Psoas muscle (tissue), 8 donors: ENCODE data around the gene KCND3. TPM values are rescaled to one million over a fixed set of nuclear protein-coding genes. Genes with fewer than 3 reads are reported as not detected.
A peak's percentile ranks its signal among the peaks of the same experiment; 100 is the strongest.

Experiments
- ATAC-seq, 4 donors: fragments of 200-7000 bp; cut with Tn5 transposase; one replicate each; pipeline ENCODE4 v1.9.1; 2020; ENCODE audit warnings: moderate library complexity in 3 of 4, mild to moderate bottlenecking in 2 of 4
- DNase-seq, 2 donors: peaks; one replicate each; pipeline ENCODE4 v3.0.0-alpha.2; 2020
- H3K27ac ChIP-seq: fragments of 200-600 bp; one replicate; pipeline ENCODE4 v1.8.0; 2022
- H3K27me3 ChIP-seq, 3 donors: fragments of 200-600 bp in 1 of 3; one replicate each; pipeline versions ENCODE4 v1.6.1 to v1.8.0; 2013 to 2022; ENCODE audit warnings: low read length in 2 of 3, mild to moderate bottlenecking in 2 of 3, moderate library complexity in 1 of 3; ENCODE audit not compliant: insufficient read depth in 3 of 3
- H3K36me3 ChIP-seq, 2 donors: fragments of 200-600 bp in 1 of 2; one replicate each; pipeline versions ENCODE4 v1.6.1 to v1.8.0; 2013 to 2022; ENCODE audit warnings: low read depth in 1 of 2, mild to moderate bottlenecking in 1 of 2, moderate library complexity in 1 of 2; ENCODE audit not compliant: insufficient read depth in 1 of 2
- H3K4me1 ChIP-seq: fragments of 200-600 bp; one replicate; pipeline ENCODE4 v1.8.0; 2022
- H3K4me3 ChIP-seq: fragments of 200-600 bp; one replicate; pipeline ENCODE4 v1.8.0; 2022; ENCODE audit warnings: mild to moderate bottlenecking
- H3K9me3 ChIP-seq: fragments of 200-600 bp; one replicate; pipeline ENCODE4 v1.8.0; 2022
- WGBS, 3 donors: extraction: QIAGEN DNeasy Blood & Tissue Kit; methylation state at CpG; one replicate each; pipeline versions ENCODE4 v1.1.6 to v1.1.7; 2013; 5-methylcytosine and 5-hydroxymethylcytosine counted together
- intact Hi-C, 2 donors: fragments of 100-400 bp; cut with DNase I; formaldehyde crosslinking; loops; one replicate each; pipeline versions ENCODE4 v1.11.0 to v1.14.2; 2022
- polyA plus RNA-seq, 3 donors: library from polyadenylated mRNA; stranded (reverse); fragments of 200-250 nt; gene quantifications; one replicate each; pipeline ENCODE4 v1.2.3, GENCODE V29; 2013
- total RNA-seq, 4 donors: library from RNA; stranded (reverse); fragmentation: NEBNext Ultra II Directional in 2 of 4; extraction: Animal tissue kit (Norgen Biotek cat#: 25700) in 2 of 4; gene quantifications; one replicate each; pipeline versions ENCODE4 v1.2.1 to v1.2.4, GENCODE V29; 2021 to 2023
- TF ChIP-seq, protein P1 (sequence below): fragments of 200-600 bp; IDR thresholded peaks from one replicate; pipeline ENCODE4 v1.8.0; 2022; ENCODE audit warnings: antibody characterized with exemption
- donor health status: healthy with polysubstance abuse.
- donor health status: DM: no; HTN: no; CAD: no; lungs with moderate emphysema.
- donor health status: Bipolar disorder and iron deficiency.
- donor health status: healthy.
- donor health status: DM: yes; HTN: yes; CAD: no.
- donor health status: DM: no; HTN: no; CAD: no.
- donor health status: DM: no; HTN: no; CAD: no.
- donor health status: DM: yes; HTN: yes; CAD: no.

The KCND3 gene
- total and polyA plus RNA-seq, 7 donors, result 0.53 to 4.1 (median 1.3) TPM

DNA sequence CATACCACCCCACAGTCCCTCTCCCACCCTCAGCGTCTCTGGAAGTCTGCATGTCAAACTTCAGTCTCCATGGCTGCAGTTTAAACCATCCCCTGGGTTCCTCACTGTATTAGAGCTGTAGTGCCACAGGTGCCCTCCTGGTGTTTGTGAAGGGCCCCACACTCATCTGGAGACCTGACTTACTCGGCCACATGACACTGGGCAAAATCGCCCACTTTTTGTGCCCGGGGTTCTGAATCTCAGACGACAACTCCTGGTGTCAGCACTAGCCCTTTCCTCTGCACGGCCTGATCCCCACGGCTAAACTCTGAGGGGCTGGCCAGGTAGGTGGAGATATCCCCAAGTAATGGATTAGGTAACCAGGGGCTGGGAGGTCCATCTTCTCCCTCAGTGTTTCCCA lies 256.8 kb downstream of the KCND3 start:
- Histone ChIP-seq H3K9me3 (no peaks in the 10 kb centered on the region), H3K27me3 (no peaks in the 10 kb centered on the region), H3K4me1 (peaks cover 94% of the 10 kb centered on the region), H3K36me3 (peaks cover 0 to 14% of the 10 kb centered on the region in 2 donors), H3K27ac (peak overlapping the region; percentile 56), H3K4me3 (no peak overlapping the region)
- ATAC-seq (no peak), DNase-seq (no peak)
- 76 to 88% (median 80%) methylated on average over 7 of the region's 7 CpGs for WGBS, 3 donors
- intact Hi-C loops, result no loop called here
- TF ChIP-seq, protein P1, sequence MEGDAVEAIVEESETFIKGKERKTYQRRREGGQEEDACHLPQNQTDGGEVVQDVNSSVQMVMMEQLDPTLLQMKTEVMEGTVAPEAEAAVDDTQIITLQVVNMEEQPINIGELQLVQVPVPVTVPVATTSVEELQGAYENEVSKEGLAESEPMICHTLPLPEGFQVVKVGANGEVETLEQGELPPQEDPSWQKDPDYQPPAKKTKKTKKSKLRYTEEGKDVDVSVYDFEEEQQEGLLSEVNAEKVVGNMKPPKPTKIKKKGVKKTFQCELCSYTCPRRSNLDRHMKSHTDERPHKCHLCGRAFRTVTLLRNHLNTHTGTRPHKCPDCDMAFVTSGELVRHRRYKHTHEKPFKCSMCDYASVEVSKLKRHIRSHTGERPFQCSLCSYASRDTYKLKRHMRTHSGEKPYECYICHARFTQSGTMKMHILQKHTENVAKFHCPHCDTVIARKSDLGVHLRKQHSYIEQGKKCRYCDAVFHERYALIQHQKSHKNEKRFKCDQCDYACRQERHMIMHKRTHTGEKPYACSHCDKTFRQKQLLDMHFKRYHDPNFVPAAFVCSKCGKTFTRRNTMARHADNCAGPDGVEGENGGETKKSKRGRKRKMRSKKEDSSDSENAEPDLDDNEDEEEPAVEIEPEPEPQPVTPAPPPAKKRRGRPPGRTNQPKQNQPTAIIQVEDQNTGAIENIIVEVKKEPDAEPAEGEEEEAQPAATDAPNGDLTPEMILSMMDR, result no peak

DNA sequence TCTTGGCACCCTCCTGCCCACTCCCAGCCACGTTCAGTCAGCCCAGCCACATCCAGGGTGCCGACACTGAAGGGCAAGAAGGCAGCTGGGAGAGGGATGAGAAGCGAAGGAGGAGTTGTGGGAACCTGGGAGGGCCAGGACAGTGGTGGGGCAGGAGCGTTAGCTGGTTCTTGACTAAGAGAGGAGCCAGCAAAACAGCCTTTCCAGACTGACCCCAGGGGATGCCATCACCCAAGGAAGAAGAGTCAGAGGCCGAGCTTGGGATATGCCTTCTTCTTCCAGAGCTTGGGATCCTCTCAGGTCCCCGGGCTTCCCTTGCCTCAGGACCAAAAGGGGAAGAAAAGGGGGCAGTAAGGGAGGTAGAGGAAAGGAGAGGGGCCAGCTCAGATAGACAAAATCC lies 257.5 kb downstream of the KCND3 start:
- peak overlapping the region; percentile 41 for H3K27ac ChIP-seq
- H3K27me3 ChIP-seq, result no peaks in the 10 kb centered on the region
- H3K4me1 ChIP-seq, result peaks cover 87% of the 10 kb centered on the region
- no peaks in the 10 kb centered on the region for H3K9me3 ChIP-seq
- H3K36me3 ChIP-seq, result peaks cover 0 to 22% of the 10 kb centered on the region in 2 donors
- H3K4me3 ChIP-seq, result no peak overlapping the region
- no peak for DNase-seq
- TF ChIP-seq, protein P1, result no peak
- 70 to 76% (median 75%) methylated on average over 6 of the region's 6 CpGs for WGBS, 3 donors
- ATAC-seq, result no peak
- intact Hi-C loops, result no loop called here

DNA sequence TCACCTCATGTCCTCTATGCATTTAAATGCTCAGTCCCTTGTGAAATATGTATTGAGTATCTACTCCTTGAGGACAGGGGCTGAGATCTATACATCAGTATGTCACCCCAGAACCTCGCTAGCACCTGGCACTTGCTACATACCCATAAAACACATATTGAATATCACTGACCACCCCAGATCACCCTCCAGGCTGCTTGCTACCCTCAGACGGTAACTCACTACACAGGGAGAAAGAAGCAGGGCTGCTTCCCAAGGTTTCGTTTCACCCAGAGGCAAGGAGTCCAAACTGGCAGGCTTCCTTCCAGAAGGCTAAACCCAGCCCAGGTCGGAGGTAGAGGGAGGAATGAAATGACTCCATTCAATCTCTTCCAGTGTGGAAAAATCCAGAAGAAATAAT lies 258.8 kb downstream of the KCND3 start:
- peaks cover 0 to 25% of the 10 kb centered on the region in 2 donors for H3K36me3 ChIP-seq
- intact Hi-C loops, result no loop called here
- H3K4me1 ChIP-seq, result peaks cover 86% of the 10 kb centered on the region
- no peak overlapping the region for H3K4me3 ChIP-seq
- TF ChIP-seq, protein P1, result no peak
- H3K9me3 ChIP-seq, result no peaks in the 10 kb centered on the region
- H3K27me3 ChIP-seq, result no peaks in the 10 kb centered on the region
- DNase-seq (no peak), ATAC-seq (no peak)
- WGBS, 3 donors, result 24 to 51% (median 33%) methylated on average over 4 of the region's 4 CpGs
- peak overlapping the region; percentile 90 for H3K27ac ChIP-seq

DNA sequence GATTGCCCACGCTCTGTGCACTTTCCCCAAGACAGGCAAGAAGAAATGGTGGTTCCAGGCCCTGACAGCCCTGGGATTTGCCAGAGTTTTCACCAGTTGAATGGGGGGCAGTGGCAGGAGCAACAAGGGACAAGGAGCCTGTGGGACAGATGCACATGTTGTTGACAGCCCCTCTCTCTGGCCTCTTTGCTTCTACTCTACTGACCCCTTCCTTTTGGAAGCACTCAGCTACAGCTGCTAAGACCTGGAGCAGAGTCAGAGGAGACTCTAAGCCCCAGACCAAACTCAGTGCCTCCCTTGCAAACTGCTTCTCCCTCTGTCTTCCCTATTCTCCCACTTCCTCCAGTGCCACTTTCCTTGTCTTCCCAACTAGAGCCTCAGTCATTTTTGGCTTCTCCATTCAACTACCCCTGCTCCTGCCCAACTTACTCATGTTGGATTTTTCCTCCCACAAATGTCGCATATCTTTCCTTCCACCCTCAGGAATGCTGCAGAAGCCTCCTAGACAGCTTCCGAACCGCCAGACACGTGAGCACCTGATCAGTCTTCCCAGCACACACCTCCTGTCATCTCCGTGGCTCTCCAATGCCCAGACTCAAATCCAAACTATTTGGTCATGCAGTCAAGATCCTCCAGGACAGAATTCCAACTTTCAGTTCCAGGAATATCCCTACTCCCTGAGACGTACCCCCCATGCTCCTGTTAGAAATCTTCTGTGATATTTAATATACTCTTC lies 259.4 kb downstream of the KCND3 start:
- ATAC-seq (no peak), DNase-seq (no peak)
- WGBS, 3 donors, result 37 to 66% (median 37%) methylated on average over 7 of the region's 7 CpGs
- Histone ChIP-seq H3K4me3 (no peak overlapping the region), H3K27ac (peak overlapping the region; percentile 90), H3K9me3 (no peaks in the 10 kb centered on the region), H3K4me1 (peaks cover 85% of the 10 kb centered on the region), H3K36me3 (peaks cover 0 to 23% of the 10 kb centered on the region in 2 donors), H3K27me3 (no peaks in the 10 kb centered on the region)
- TF ChIP-seq, protein P1, result no peak
- intact Hi-C loops, result no loop called here
